ENCODE results near the gene SFRP5. TPM values are rescaled to one million over a fixed set of nuclear protein-coding genes. Genes with fewer than 3 reads are reported as not detected.

Gene SFRP5
- total RNA-seq (10 to 100 TPM in 3 of 4 donors, 1 to 10 TPM in 1; 9.9 to 24.6 (median 21.4) TPM), polyA plus RNA-seq (1 to 10 TPM in 1 of 3 donors, under 1 TPM in 2; 0.46 to 5.0 (median 0.60) TPM)

- WGBS, 2 donors, result 9 to 10% methylated on average over 44 of the region's 44 CpGs
- peaks cover 17 to 53% (median 30%) of the 10 kb centered on the region in 3 donors for H3K27me3 ChIP-seq
These were observed at the start of gene SFRP5 for GRCh38 chr10:97771913-97772823. SFRP5 (minus strand) TSS chr10:97771999; CDS start chr10:97771833, 166 bp downstream.

GRCh38 chr10:97820096-97820704, 48.4 kb upstream of the SFRP5 start:
- no peak for TF ChIP-seq POLR2AphosphoS5 (IDR thresholded peaks at IDR 0.05)
- TF ChIP-seq CTCF (IDR thresholded peaks at IDR 0.05), result no peak
- no peak for TF ChIP-seq EP300 (IDR thresholded peaks at IDR 0.05)
- Histone ChIP-seq H3K4me3 (no peak overlapping the region), H3K9me3 (no peaks in the 10 kb centered on the region), H3K4me1 (no peaks in the 10 kb centered on the region), H3K36me3 (no peaks in the 10 kb centered on the region), H3K27ac (no peak overlapping the region), H3K27me3 (peaks cover 0 to 23% (median 4%) of the 10 kb centered on the region in 3 donors)
- no peak for DNase-seq
- WGBS, 2 donors, result 88 to 89% methylated on average over 8 of the region's 8 CpGs
- intact Hi-C loops (cut with DNase I), result no loop called here

More at GRCh38 chr10:97771913-97772823, at the start of gene SFRP5:
- intact Hi-C loops (cut with DNase I), result no loop called here
- Histone ChIP-seq H3K36me3 (no peaks in the 10 kb centered on the region), H3K9me3 (no peaks in the 10 kb centered on the region), H3K27ac (no peak within 1 kb of the TSS), H3K4me3 (peak within 1 kb of the TSS in 3 of 4 donors; percentile 34 to 39 (median 38)), H3K4me1 (peaks cover 0 to 11% (median 8%) of the 10 kb centered on the region in 4 donors)
- DNase-seq, result no peak
- no peak for TF ChIP-seq EP300 (IDR thresholded peaks at IDR 0.05)
- peak in 2 of 4 donors; percentile 36 to 39 for TF ChIP-seq POLR2AphosphoS5 (IDR thresholded peaks at IDR 0.05)

GRCh38 chr10:97818572-97818971, 46.8 kb upstream of the SFRP5 start:
- no peak for DNase-seq
- TF ChIP-seq CTCF (IDR thresholded peaks at IDR 0.05) (no peak), EP300 (IDR thresholded peaks at IDR 0.05) (no peak), POLR2A (IDR thresholded peaks at IDR 0.05) (no peak), POLR2AphosphoS5 (IDR thresholded peaks at IDR 0.05) (no peak)
- H3K27ac ChIP-seq, result no peak overlapping the region
- H3K4me1 ChIP-seq, result no peaks in the 10 kb centered on the region
- H3K36me3 ChIP-seq, result no peaks in the 10 kb centered on the region
- no peaks in the 10 kb centered on the region for H3K9me3 ChIP-seq
- intact Hi-C loops (cut with DNase I), result no loop called here
- peaks cover 0 to 8% (median 4%) of the 10 kb centered on the region in 3 donors for H3K27me3 ChIP-seq
- H3K4me3 ChIP-seq, result no peak overlapping the region

- DNase-seq, result no peak
These were observed 44.8 kb upstream of the SFRP5 start for GRCh38 chr10:97816609-97817008.

More at GRCh38 chr10:97816609-97817008, 44.8 kb upstream of the SFRP5 start:
- WGBS, 2 donors, result 76 to 83% methylated on average over 4 of the region's 4 CpGs
- intact Hi-C loops (cut with DNase I), result no loop called here
- Histone ChIP-seq H3K4me3 (no peak overlapping the region), H3K27ac (no peak overlapping the region), H3K36me3 (no peaks in the 10 kb centered on the region), H3K27me3 (peaks cover 0 to 8% (median under 1%) of the 10 kb centered on the region in 3 donors), H3K4me1 (no peaks in the 10 kb centered on the region), H3K9me3 (no peaks in the 10 kb centered on the region)
- TF ChIP-seq POLR2A (IDR thresholded peaks at IDR 0.05) (no peak), EP300 (IDR thresholded peaks at IDR 0.05) (no peak), POLR2AphosphoS5 (IDR thresholded peaks at IDR 0.05) (no peak), CTCF (IDR thresholded peaks at IDR 0.05) (no peak)

Measured in sigmoid colon (tissue), 7 donors.